Measurements from ENCODE around the gene HMOX1. TPM values are rescaled to one million over a fixed set of nuclear protein-coding genes. Genes with fewer than 3 reads are reported as not detected.
A peak's percentile ranks its signal among the peaks of the same experiment; 100 is the strongest.

The HMOX1 gene
- total and polyA plus RNA-seq, 2 of the 8 experiments (the other 6 are each of a cell fraction or from before 2014, with no cell fraction given), result 25.0 to 41.6 TPM

DNA sequence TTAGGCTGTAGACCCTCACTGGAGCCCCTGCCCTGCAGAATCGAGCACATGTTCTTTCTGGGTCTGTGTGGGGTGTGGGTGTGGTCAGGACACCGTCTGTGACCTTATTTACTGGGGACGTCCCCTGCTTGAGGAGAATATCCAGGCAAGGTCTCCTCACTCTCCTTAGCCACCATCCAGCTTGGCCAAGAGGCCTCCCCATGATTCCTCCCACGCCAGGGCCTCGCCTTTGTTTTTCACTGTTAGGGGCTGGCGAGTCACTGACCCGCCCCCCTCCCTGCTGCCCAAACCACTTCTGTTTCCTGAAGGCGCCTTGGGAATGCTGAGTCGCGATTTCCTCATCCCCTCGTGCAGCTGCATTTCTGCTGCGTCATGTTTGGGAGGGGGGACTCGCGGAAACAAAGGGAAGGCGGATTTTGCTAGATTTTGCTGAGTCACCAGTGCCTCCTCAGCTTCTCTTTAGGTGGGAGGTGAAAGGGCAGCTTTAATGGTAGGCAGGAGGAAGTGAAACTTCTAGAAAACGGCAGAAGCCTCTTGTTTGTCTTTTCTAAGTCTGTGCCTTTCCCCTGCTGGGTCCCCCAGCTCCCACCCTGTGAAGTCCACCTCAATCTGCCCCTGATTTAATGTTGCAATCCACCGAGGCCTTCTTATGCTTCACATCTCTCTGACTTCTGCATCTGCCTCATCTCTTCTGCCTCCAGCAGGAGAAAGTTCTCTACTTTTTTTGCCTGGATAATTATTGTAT lies 4.0 kb upstream of the HMOX1 start (continued):
- TF ChIP-seq POU5F1 (IDR thresholded peaks at IDR 0.05; ENCODE audit: low read depth, low read length) (no peak), PHF8 (conservative IDR thresholded peaks at IDR 0.05; ENCODE audit: low read depth, low read length) (no peak; the same call in 1 of the 2 replicates), TAF7 (optimal IDR thresholded peaks at IDR 0.05; ENCODE audit: borderline replicate concordance, low read depth, low read length) (peak; percentile 30), CBX5 (IDR thresholded peaks at IDR 0.05; ENCODE audit: low read depth, low read length) (no peak), TBP (IDR thresholded peaks at IDR 0.05; ENCODE audit: low read depth, low read length) (0 out of 2 replicates have a peak, but pooled peaks have one; percentile 26), ZNF274 (IDR thresholded peaks at IDR 0.05; ENCODE audit: borderline replicate concordance, extremely low read depth, low read length) (no peak), TEAD4 (IDR thresholded peaks at IDR 0.05; ENCODE audit: low read depth, low read length) (peak; percentile 81), RXRA (IDR thresholded peaks at IDR 0.05; ENCODE audit: insufficient read depth, low read depth, low read length) (no peak), SRF (IDR thresholded peaks at IDR 0.05; ENCODE audit: low read depth, low read length) (no peak), HDAC6 (IDR thresholded peaks at IDR 0.05; ENCODE audit: low read depth, low read length) (no peak), YY1 (IDR thresholded peaks at IDR 0.05; ENCODE audit: low read depth, low read length) (no peak), FOSL1 (IDR thresholded peaks at IDR 0.05; ENCODE audit: insufficient read depth, low read depth, low read length) (no peak), SP4 (IDR thresholded peaks at IDR 0.05; ENCODE audit: low read length) (0 out of 2 replicates have a peak, but pooled peaks have one; percentile 48), KDM4A (IDR thresholded peaks at IDR 0.05; ENCODE audit: low read depth, low read length, severe bottlenecking) (no peak), BACH1 (IDR thresholded peaks at IDR 0.05; ENCODE audit: low read length) (peak; percentile 100), KDM1A (IDR thresholded peaks at IDR 0.05; ENCODE audit: borderline replicate concordance, low read length) (no peak), KDM5A (IDR thresholded peaks at IDR 0.05; ENCODE audit: low read length) (no peak)
- TF ChIP-seq, protein P1, sequence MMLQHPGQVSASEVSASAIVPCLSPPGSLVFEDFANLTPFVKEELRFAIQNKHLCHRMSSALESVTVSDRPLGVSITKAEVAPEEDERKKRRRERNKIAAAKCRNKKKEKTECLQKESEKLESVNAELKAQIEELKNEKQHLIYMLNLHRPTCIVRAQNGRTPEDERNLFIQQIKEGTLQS (IDR thresholded peaks at IDR 0.05; ENCODE audit: insufficient read depth, low read depth, low read length), result peak; percentile 88
- TF ChIP-seq, protein P2, sequence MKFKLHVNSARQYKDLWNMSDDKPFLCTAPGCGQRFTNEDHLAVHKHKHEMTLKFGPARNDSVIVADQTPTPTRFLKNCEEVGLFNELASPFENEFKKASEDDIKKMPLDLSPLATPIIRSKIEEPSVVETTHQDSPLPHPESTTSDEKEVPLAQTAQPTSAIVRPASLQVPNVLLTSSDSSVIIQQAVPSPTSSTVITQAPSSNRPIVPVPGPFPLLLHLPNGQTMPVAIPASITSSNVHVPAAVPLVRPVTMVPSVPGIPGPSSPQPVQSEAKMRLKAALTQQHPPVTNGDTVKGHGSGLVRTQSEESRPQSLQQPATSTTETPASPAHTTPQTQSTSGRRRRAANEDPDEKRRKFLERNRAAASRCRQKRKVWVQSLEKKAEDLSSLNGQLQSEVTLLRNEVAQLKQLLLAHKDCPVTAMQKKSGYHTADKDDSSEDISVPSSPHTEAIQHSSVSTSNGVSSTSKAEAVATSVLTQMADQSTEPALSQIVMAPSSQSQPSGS (IDR thresholded peaks at IDR 0.05; ENCODE audit: low read length), result peak; percentile 53; the same call in 1 of the 2 replicates
- TF ChIP-seq, protein P3, sequence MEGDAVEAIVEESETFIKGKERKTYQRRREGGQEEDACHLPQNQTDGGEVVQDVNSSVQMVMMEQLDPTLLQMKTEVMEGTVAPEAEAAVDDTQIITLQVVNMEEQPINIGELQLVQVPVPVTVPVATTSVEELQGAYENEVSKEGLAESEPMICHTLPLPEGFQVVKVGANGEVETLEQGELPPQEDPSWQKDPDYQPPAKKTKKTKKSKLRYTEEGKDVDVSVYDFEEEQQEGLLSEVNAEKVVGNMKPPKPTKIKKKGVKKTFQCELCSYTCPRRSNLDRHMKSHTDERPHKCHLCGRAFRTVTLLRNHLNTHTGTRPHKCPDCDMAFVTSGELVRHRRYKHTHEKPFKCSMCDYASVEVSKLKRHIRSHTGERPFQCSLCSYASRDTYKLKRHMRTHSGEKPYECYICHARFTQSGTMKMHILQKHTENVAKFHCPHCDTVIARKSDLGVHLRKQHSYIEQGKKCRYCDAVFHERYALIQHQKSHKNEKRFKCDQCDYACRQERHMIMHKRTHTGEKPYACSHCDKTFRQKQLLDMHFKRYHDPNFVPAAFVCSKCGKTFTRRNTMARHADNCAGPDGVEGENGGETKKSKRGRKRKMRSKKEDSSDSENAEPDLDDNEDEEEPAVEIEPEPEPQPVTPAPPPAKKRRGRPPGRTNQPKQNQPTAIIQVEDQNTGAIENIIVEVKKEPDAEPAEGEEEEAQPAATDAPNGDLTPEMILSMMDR (IDR thresholded peaks at IDR 0.05; ENCODE audit: control extremely low read depth in 1 of 3, insufficient read depth in 1 of 3, low read depth in 1 of 3, low read length in 3 of 3), result no peak
